Esophagus muscularis mucosa (tissue), 4 donors: ENCODE measurements around the gene CAPZB. TPM values are rescaled to one million over a fixed set of nuclear protein-coding genes. Genes with fewer than 3 reads are reported as not detected.

ENCODE experiments used
- DNase-seq: peaks from one replicate; pipeline ENCODE4 v3.0.0-alpha.2; 2017; ENCODE audit errors: extremely low spot score
- H3K27ac ChIP-seq, 4 donors: fragments of 200-600 bp; sonication (generic); replicated peaks in 1 of 4; 1 replicate in 3 of 4; 2 replicates in 1 of 4; pipeline ENCODE4 v1.5.1; 2016 to 2019; ENCODE audit warnings: mild to moderate bottlenecking in 1 of 4
- H3K27me3 ChIP-seq, 4 donors: fragments of 200-600 bp; sonication (generic); one replicate each; pipeline versions ENCODE4 v1.5.1 to v1.6.0; 2016 to 2019
- H3K36me3 ChIP-seq, 4 donors: fragments of 200-600 bp; sonication (generic); one replicate each; pipeline ENCODE4 v1.5.1; 2016 to 2019
- H3K4me1 ChIP-seq, 4 donors: fragments of 200-600 bp; sonication (generic); one replicate each; pipeline ENCODE4 v1.5.1; 2016 to 2019
- H3K4me3 ChIP-seq, 4 donors: fragments of 200-600 bp; sonication (generic); 1 replicate in 2 of 4; 2 replicates in 2 of 4; pipeline ENCODE4 v1.5.1; 2016 to 2019; ENCODE audit warnings: mild to moderate bottlenecking in 4 of 4, moderate library complexity in 1 of 4
- H3K9me3 ChIP-seq, 4 donors: fragments of 200-600 bp; sonication (generic); 1 replicate in 3 of 4; 2 replicates in 1 of 4; pipeline ENCODE4 v1.5.1; 2016 to 2019
- EP300 ChIP-seq: sonication (generic); formaldehyde crosslinking; IDR thresholded peaks from one replicate; pipeline ENCODE4 v1.6.1; 2017; ENCODE audit warnings: antibody characterized with exemption
- POLR2A ChIP-seq: fragments of 450-650 bp; IDR thresholded peaks from one replicate; pipeline ENCODE4 v1.6.1; 2017; ENCODE audit warnings: antibody characterized with exemption, moderate library complexity, mild to moderate bottlenecking, low read depth
- POLR2AphosphoS5 ChIP-seq, 2 donors: sonication (generic); formaldehyde crosslinking; IDR thresholded peaks; one replicate each; pipeline ENCODE4 v1.6.1; 2017; ENCODE audit warnings: antibody characterized with exemption in 2 of 2
- WGBS: methylation state at CpG from one replicate; pipeline ENCODE4 v1.1.5; 2018; 5-methylcytosine and 5-hydroxymethylcytosine counted together
- intact Hi-C: fragments of 100-400 bp; cut with DNase I; formaldehyde crosslinking; loops from one replicate; pipeline ENCODE4 v1.15.1; 2023
- total RNA-seq, 4 donors: library from RNA; depleted of rRNA; stranded (reverse); fragments of >200 nt; gene quantifications; one replicate each; pipeline versions ENCODE4 v1.1.0 to v1.2.1, GENCODE V29; 2016
- TF ChIP-seq, protein P1 (sequence below), 3 experiments: fragments of 200-600 bp in 2 of 3; fragments of 450-650 bp in 1 of 3; sonication (generic) in 2 of 3; IDR thresholded peaks; one replicate each; pipeline ENCODE4 v1.5.1; 2017 to 2019; ENCODE audit warnings: antibody characterized with exemption in 3 of 3, mild to moderate bottlenecking in 2 of 3, moderate library complexity in 1 of 3

The CAPZB gene
- total RNA-seq, 4 donors from 2014 or later: 186 to 261 (median 203) TPM

DNA sequence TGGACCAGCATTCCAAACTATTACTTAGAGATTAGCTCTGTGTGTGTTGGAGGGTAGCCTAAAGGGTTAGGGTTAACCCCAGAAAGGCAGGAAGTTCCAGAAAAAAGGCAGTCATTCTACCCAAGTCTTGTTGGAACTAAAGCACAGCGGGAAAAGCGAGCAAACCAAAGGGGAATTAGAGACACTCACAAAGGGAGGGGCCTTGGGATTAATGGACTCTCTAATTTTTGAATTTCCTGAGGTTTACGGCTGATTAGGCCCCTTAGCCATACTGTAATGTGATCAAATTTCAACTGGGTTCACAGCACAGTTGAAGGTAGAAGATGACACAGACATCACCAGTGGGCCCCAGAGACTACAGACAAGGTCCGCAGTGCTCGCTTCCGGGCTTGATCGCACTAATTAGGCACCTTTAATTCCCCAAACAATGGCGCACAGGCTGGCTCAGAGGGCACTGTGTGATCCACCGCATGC, 28.3 kb downstream of the CAPZB start:
- TF ChIP-seq, protein P1, sequence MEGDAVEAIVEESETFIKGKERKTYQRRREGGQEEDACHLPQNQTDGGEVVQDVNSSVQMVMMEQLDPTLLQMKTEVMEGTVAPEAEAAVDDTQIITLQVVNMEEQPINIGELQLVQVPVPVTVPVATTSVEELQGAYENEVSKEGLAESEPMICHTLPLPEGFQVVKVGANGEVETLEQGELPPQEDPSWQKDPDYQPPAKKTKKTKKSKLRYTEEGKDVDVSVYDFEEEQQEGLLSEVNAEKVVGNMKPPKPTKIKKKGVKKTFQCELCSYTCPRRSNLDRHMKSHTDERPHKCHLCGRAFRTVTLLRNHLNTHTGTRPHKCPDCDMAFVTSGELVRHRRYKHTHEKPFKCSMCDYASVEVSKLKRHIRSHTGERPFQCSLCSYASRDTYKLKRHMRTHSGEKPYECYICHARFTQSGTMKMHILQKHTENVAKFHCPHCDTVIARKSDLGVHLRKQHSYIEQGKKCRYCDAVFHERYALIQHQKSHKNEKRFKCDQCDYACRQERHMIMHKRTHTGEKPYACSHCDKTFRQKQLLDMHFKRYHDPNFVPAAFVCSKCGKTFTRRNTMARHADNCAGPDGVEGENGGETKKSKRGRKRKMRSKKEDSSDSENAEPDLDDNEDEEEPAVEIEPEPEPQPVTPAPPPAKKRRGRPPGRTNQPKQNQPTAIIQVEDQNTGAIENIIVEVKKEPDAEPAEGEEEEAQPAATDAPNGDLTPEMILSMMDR (IDR thresholded peaks at IDR 0.05): no peak
- no peak for TF ChIP-seq EP300
- TF ChIP-seq POLR2AphosphoS5 (IDR thresholded peaks at IDR 0.05): no peak
- no peak for TF ChIP-seq POLR2A
- peaks cover 0 to 3% (median 1%) of the 10 kb centered on the region in 4 donors for H3K36me3 ChIP-seq
- H3K4me1 ChIP-seq: peaks cover 92 to 100% (median 100%) of the 10 kb centered on the region in 4 donors
- WGBS: 74% methylated on average over 8 of the region's 9 CpGs
- H3K27ac ChIP-seq: peak overlapping the region; percentile 88 to 97 (median 92)
- intact Hi-C loops: no loop called here
- no peaks in the 10 kb centered on the region for H3K9me3 ChIP-seq
- no peak overlapping the region for H3K4me3 ChIP-seq
- DNase-seq: no peak
- no peaks in the 10 kb centered on the region for H3K27me3 ChIP-seq

DNA sequence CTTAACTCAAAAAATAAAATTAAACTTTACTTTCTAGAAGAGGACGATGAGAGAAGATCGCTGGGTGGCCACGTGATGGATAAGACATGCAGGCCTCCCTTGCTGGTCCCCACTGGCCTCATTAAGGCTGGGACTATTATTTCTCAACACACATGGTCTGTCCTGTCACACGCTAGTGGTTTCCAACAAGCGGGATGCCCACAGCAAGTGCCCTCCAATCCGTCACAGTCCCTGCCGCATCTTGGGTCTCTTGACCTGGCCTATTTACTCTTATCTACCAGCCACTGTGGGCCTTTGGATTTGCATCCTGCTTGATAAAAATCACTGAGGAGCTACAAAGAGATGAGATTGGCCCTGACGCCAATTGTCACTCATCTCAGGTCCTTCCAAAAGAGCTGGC, 30.0 kb downstream of the CAPZB start:
- Histone ChIP-seq H3K9me3 (no peaks in the 10 kb centered on the region), H3K27me3 (no peaks in the 10 kb centered on the region), H3K27ac (peak overlapping the region; percentile 88 to 97 (median 92)), H3K4me1 (peaks cover 94 to 100% (median 100%) of the 10 kb centered on the region in 4 donors), H3K36me3 (peaks cover 0 to 2% (median 0%) of the 10 kb centered on the region in 4 donors), H3K4me3 (no peak overlapping the region)
- TF ChIP-seq, protein P1 (IDR thresholded peaks at IDR 0.05): no peak
- no peak for TF ChIP-seq EP300
- TF ChIP-seq POLR2AphosphoS5 (IDR thresholded peaks at IDR 0.05): no peak
- no peak for TF ChIP-seq POLR2A
- 83% methylated on average over 8 of the region's 8 CpGs for WGBS
- intact Hi-C loops: no loop called here
- DNase-seq: no peak

DNA sequence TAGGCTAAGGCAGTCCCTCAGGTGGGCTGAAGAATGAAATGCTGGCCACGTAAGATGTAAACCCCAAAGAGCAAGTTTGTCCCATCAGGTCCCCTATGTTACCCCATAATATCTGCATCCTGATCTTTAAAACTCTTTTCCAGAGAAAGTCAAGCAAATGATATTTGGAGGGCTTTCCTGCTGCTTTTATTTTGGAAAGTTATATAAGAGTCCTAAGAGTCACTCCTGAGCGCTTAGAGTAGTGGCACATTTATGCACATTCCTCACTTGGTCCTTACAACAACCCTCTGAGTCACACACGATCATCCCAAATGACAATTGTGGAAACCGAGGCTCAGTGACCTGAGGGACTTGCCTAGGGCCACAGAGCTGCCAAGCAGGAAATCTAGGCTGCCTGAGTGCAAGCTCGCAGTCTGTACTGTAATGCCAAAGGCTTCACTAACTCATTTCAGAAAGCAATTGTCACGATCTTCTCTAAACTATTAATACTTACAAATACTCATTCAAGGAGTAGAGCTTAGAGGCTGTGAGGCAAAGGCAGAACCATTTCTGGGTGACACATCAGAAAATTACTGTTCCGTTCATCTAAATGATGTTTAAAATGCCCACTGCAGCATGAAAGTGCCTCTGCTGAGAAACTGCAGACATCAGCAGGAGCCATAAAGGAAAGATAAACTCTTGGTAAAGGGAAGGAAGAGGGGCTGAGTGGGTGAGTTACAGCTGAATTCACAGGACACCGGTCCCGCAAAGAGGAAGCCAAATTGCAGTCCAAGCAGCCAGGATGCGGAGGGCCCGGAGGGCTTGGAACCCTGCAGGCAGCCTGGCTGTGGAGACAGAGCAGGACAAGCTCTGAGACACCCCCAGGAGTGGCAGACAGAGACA, 30.8 kb downstream of the CAPZB start:
- peak overlapping the region in 3 of 4 donors; percentile 1 to 15 (median 2) for H3K4me3 ChIP-seq
- H3K4me1 ChIP-seq: peaks cover 96 to 100% (median 100%) of the 10 kb centered on the region in 4 donors
- no peaks in the 10 kb centered on the region for H3K9me3 ChIP-seq
- no peak for TF ChIP-seq EP300
- no peak for TF ChIP-seq POLR2A
- TF ChIP-seq POLR2AphosphoS5 (IDR thresholded peaks at IDR 0.05): no peak
- TF ChIP-seq, protein P1 (IDR thresholded peaks at IDR 0.05): no peak
- WGBS: 32% methylated on average over 11 of the region's 11 CpGs
- intact Hi-C loops: no loop called here
- no peaks in the 10 kb centered on the region for H3K27me3 ChIP-seq
- DNase-seq: no peak
- H3K27ac ChIP-seq: peak overlapping the region; percentile 88 to 97 (median 92)
- H3K36me3 ChIP-seq: peaks cover 0 to 2% (median 0%) of the 10 kb centered on the region in 4 donors

DNA sequence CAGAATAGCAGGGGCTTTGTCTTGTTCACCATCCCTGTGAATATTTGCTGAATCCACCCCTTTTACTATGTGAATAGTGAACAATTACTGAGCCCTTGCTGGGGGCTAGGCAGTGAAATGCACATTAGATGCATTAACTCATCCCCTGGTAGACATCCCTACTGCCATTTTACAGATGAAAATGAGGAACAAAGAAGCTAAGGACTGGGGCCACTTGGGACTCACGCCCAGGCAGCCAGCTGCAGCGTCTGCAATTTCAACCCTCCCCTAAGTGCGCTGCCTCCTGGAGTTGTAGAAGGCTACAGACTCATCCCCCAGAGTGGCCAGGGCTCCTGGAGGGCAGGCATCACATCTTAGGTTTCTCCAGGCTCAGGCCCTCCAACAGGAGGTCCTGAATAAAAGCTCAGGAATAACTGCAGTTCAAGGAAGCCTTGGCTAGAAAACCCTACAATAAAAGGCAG, 31.6 kb downstream of the CAPZB start:
- TF ChIP-seq POLR2AphosphoS5 (IDR thresholded peaks at IDR 0.05): no peak
- TF ChIP-seq, protein P1 (IDR thresholded peaks at IDR 0.05): no peak
- no peak for TF ChIP-seq EP300
- no peak for TF ChIP-seq POLR2A
- H3K27ac ChIP-seq: peak overlapping the region; percentile 88 to 97 (median 92)
- H3K36me3 ChIP-seq: peaks cover 0 to 2% (median 0%) of the 10 kb centered on the region in 4 donors
- WGBS: 43% methylated on average over 3 of the region's 3 CpGs
- H3K4me3 ChIP-seq: no peak overlapping the region
- H3K27me3 ChIP-seq: no peaks in the 10 kb centered on the region
- H3K9me3 ChIP-seq: no peaks in the 10 kb centered on the region
- intact Hi-C loops: no loop called here
- peaks cover 96 to 100% (median 100%) of the 10 kb centered on the region in 4 donors for H3K4me1 ChIP-seq
- no peak for DNase-seq
